ENCODE results near the gene MRPS14.

The MRPS14 gene

GRCh38 chr1:174976436-174977108, 46.7 kb downstream of the MRPS14 start:
- H3K27ac ChIP-seq (ENCODE audit: low read length) = no peak overlapping the region
- H3K27me3 ChIP-seq (ENCODE audit: control insufficient read depth, insufficient read depth, low read length) = no peaks in the 10 kb centered on the region
- peaks cover 79% of the 10 kb centered on the region for H3K36me3 ChIP-seq (ENCODE audit: control insufficient read depth, low read depth, low read length)
- no peaks in the 10 kb centered on the region for H3K9me3 ChIP-seq (ENCODE audit: control insufficient read depth, low read depth, low read length)
- H3K4me3 ChIP-seq (ENCODE audit: low read length) = no peak overlapping the region
- H3K9ac ChIP-seq (ENCODE audit: low read length) = no peak overlapping the region
- no peaks in the 10 kb centered on the region for H3K4me1 ChIP-seq (ENCODE audit: control insufficient read depth, low read depth, low read length)

GRCh38 chr1:174975764-174976163, 47.5 kb downstream of the MRPS14 start:
- no peaks in the 10 kb centered on the region for H3K4me1 ChIP-seq (ENCODE audit: control insufficient read depth, low read depth, low read length)
- peaks cover 77% of the 10 kb centered on the region for H3K36me3 ChIP-seq (ENCODE audit: control insufficient read depth, low read depth, low read length)
- no peak overlapping the region for H3K9ac ChIP-seq (ENCODE audit: low read length)
- H3K4me3 ChIP-seq (ENCODE audit: low read length) = no peak overlapping the region
- H3K27me3 ChIP-seq (ENCODE audit: control insufficient read depth, insufficient read depth, low read length) = no peaks in the 10 kb centered on the region
- H3K9me3 ChIP-seq (ENCODE audit: control insufficient read depth, low read depth, low read length) = no peaks in the 10 kb centered on the region
- no peak overlapping the region for H3K27ac ChIP-seq (ENCODE audit: low read length)

DNA sequence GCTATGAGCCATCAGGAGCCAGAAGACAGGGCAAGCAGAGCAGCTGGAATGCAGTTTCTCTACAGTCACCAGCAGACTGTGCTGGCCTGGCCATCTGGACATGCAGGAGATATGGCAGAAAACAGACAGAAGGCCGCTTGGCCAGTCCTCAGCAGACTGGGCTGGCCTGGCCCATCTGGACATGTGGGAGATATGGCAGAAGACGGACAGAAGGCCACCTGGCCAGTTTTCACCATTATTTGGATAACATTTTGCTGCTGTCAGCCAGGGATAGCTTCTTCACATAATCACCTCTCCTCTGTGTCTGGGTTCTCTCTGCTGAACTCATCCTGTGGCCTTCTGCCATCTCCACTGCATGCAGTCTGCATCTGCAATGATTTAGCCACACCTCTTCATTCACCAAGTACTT, 48.5 kb downstream of the MRPS14 start:
- Histone ChIP-seq H3K4me1 (ENCODE audit: control insufficient read depth, low read depth, low read length) (no peaks in the 10 kb centered on the region), H3K27me3 (ENCODE audit: control insufficient read depth, insufficient read depth, low read length) (no peaks in the 10 kb centered on the region), H3K9ac (ENCODE audit: low read length) (no peak overlapping the region), H3K36me3 (ENCODE audit: control insufficient read depth, low read depth, low read length) (peaks cover 75% of the 10 kb centered on the region), H3K9me3 (ENCODE audit: control insufficient read depth, low read depth, low read length) (no peaks in the 10 kb centered on the region), H3K4me3 (ENCODE audit: low read length) (no peak overlapping the region), H3K27ac (ENCODE audit: low read length) (no peak overlapping the region)

DNA sequence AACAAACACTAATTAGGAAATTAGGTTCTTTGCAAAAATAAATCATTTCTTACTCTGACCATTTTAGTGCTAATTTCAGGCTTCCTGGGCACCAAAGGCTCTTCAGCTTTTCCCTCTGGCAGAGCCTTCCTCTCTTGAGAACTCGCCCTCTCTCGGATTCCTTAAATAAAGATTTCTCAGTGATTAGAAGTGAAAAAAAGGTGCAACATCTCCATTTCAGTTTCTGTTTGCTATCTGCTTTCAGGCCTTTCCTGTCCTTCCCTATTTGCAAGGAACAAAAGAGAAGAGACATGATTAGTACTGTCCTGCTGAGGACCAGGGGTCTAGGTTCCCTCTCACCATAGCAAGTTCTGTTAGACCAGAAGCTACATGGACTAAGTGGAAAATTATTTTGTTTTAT, 51.3 kb downstream of the MRPS14 start:
- H3K27ac ChIP-seq (ENCODE audit: low read length) = no peak overlapping the region
- H3K9ac ChIP-seq (ENCODE audit: low read length) = no peak overlapping the region
- H3K4me1 ChIP-seq (ENCODE audit: control insufficient read depth, low read depth, low read length) = no peaks in the 10 kb centered on the region
- H3K4me3 ChIP-seq (ENCODE audit: low read length) = no peak overlapping the region
- no peaks in the 10 kb centered on the region for H3K9me3 ChIP-seq (ENCODE audit: control insufficient read depth, low read depth, low read length)
- peaks cover 65% of the 10 kb centered on the region for H3K36me3 ChIP-seq (ENCODE audit: control insufficient read depth, low read depth, low read length)
- no peaks in the 10 kb centered on the region for H3K27me3 ChIP-seq (ENCODE audit: control insufficient read depth, insufficient read depth, low read length)

DNA sequence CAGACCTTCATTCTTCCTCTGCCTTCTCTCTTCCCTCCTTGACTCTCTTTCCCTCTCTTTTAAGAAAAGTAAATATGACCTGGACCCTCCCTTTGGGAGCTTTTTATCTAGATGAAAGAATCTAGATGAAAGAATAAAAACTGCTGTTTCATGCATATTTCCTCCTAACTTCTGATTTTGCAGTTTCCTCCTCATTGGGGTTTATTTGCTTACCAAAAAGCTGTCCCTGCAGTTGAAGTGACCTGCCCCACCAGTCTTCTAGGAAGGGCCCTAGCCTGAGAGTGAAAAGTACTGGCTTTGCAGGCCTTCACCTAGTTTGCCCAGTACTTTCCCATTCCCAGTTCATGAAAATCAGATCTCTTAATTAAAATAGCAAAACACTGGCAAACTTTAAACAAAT, 51.8 kb downstream of the MRPS14 start:
- Histone ChIP-seq H3K9ac (ENCODE audit: low read length) (no peak overlapping the region), H3K9me3 (ENCODE audit: control insufficient read depth, low read depth, low read length) (no peaks in the 10 kb centered on the region), H3K36me3 (ENCODE audit: control insufficient read depth, low read depth, low read length) (peaks cover 61% of the 10 kb centered on the region), H3K4me1 (ENCODE audit: control insufficient read depth, low read depth, low read length) (no peaks in the 10 kb centered on the region), H3K27me3 (ENCODE audit: control insufficient read depth, insufficient read depth, low read length) (no peaks in the 10 kb centered on the region), H3K27ac (ENCODE audit: low read length) (no peak overlapping the region), H3K4me3 (ENCODE audit: low read length) (no peak overlapping the region)

DNA sequence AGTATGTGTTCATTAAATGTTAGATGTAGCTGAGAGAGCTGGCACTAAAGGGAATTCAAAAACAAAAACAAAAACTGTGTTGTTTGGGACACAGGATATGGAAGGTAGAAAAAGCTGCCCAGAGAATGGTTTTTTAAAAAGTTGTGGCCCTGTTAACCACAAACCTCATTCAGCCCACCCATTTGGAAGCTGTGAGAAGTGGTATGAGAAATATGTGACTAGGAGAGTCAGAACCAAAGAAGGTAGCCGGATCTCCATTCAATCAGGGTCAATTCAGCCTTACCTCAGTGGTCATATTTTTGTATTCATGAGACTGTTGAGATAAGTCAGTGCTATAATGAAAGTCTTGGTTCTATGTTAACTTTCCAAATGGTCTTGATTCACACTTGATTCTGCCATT, 53.2 kb downstream of the MRPS14 start:
- Histone ChIP-seq H3K9ac (ENCODE audit: low read length) (no peak overlapping the region), H3K27me3 (ENCODE audit: control insufficient read depth, insufficient read depth, low read length) (no peaks in the 10 kb centered on the region), H3K4me1 (ENCODE audit: control insufficient read depth, low read depth, low read length) (no peaks in the 10 kb centered on the region), H3K9me3 (ENCODE audit: control insufficient read depth, low read depth, low read length) (no peaks in the 10 kb centered on the region), H3K27ac (ENCODE audit: low read length) (no peak overlapping the region), H3K36me3 (ENCODE audit: control insufficient read depth, low read depth, low read length) (peaks cover 46% of the 10 kb centered on the region), H3K4me3 (ENCODE audit: low read length) (no peak overlapping the region)

GRCh38 chr1:174968750-174969244, 54.4 kb downstream of the MRPS14 start:
- H3K36me3 ChIP-seq (ENCODE audit: control insufficient read depth, low read depth, low read length) = peaks cover 44% of the 10 kb centered on the region
- no peak overlapping the region for H3K27ac ChIP-seq (ENCODE audit: low read length)
- H3K27me3 ChIP-seq (ENCODE audit: control insufficient read depth, insufficient read depth, low read length) = no peaks in the 10 kb centered on the region
- no peaks in the 10 kb centered on the region for H3K4me1 ChIP-seq (ENCODE audit: control insufficient read depth, low read depth, low read length)
- no peak overlapping the region for H3K9ac ChIP-seq (ENCODE audit: low read length)
- H3K4me3 ChIP-seq (ENCODE audit: low read length) = no peak overlapping the region
- H3K9me3 ChIP-seq (ENCODE audit: control insufficient read depth, low read depth, low read length) = no peaks in the 10 kb centered on the region

- H3K9me3 ChIP-seq (ENCODE audit: control insufficient read depth, low read depth, low read length) = no peaks in the 10 kb centered on the region
- H3K4me1 ChIP-seq (ENCODE audit: control insufficient read depth, low read depth, low read length) = no peaks in the 10 kb centered on the region
- no peak overlapping the region for H3K27ac ChIP-seq (ENCODE audit: low read length)
- H3K36me3 ChIP-seq (ENCODE audit: control insufficient read depth, low read depth, low read length) = peaks cover 51% of the 10 kb centered on the region
- no peak overlapping the region for H3K4me3 ChIP-seq (ENCODE audit: low read length)
- H3K9ac ChIP-seq (ENCODE audit: low read length) = no peak overlapping the region
- H3K27me3 ChIP-seq (ENCODE audit: control insufficient read depth, insufficient read depth, low read length) = no peaks in the 10 kb centered on the region
Observed at GRCh38 chr1:174967845-174968705, 55.1 kb downstream of the MRPS14 start.

GRCh38 chr1:174966008-174966572, 57.1 kb downstream of the MRPS14 start:
- Histone ChIP-seq H3K36me3 (ENCODE audit: control insufficient read depth, low read depth, low read length) (peaks cover 42% of the 10 kb centered on the region), H3K4me3 (ENCODE audit: low read length) (no peak overlapping the region), H3K27me3 (ENCODE audit: control insufficient read depth, insufficient read depth, low read length) (no peaks in the 10 kb centered on the region), H3K9me3 (ENCODE audit: control insufficient read depth, low read depth, low read length) (no peaks in the 10 kb centered on the region), H3K27ac (ENCODE audit: low read length) (no peak overlapping the region), H3K9ac (ENCODE audit: low read length) (no peak overlapping the region), H3K4me1 (ENCODE audit: control insufficient read depth, low read depth, low read length) (no peaks in the 10 kb centered on the region)

DNA sequence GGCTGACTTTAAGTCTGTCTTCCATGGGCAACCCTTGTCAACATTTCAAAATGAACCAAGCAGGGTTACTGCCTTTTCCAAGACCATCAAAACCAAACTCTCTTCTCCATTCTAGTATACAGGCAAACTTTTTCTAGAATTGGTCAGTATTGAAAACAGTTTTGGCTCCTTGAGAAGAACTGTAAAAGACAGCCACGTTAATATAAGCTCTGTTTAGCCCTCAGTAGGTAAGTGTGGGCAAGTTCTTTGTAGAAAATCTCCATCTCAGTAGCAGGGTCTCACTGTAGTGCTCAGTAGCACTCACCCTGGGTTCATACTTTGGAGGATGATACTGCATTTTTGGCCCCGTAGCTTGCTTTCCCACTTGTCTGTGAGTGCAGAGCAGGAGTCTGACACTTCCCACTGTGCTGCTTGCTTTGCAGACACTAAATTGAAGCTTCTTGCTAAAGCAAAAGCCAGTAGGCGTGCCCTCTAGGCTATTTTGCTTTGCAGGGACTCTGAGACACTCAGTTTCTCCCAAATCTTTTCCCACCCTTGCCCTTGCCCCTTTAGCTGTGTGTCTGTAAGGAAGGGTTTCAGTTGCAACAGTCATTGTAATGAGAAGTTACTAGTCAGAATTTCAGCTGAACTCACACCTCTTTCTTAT, 57.7 kb downstream of the MRPS14 start:
- Histone ChIP-seq H3K27me3 (ENCODE audit: control insufficient read depth, insufficient read depth, low read length) (no peaks in the 10 kb centered on the region), H3K9ac (ENCODE audit: low read length) (no peak overlapping the region), H3K9me3 (ENCODE audit: control insufficient read depth, low read depth, low read length) (no peaks in the 10 kb centered on the region), H3K4me1 (ENCODE audit: control insufficient read depth, low read depth, low read length) (no peaks in the 10 kb centered on the region), H3K27ac (ENCODE audit: low read length) (no peak overlapping the region), H3K4me3 (ENCODE audit: low read length) (no peak overlapping the region), H3K36me3 (ENCODE audit: control insufficient read depth, low read depth, low read length) (peaks cover 47% of the 10 kb centered on the region)

DNA sequence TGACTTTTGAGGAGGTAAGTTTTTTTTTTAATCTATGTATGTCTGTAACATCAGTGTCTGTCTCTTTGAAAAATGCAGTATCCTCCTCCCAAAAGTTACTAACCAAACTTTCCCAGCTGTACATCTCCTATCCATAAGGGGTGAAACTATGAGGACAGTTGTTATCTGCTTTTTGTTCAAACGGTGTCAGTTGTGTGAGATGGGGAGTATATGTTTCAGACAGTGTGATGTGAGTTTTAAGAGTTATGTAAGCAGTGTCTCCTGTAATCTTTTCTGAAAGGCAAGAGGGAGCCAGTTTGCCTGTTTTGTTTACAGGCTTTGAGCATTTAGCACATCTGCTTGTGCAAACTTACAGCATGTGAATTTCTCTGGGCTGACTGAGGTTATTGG, 58.3 kb downstream of the MRPS14 start:
- no peaks in the 10 kb centered on the region for H3K27me3 ChIP-seq (ENCODE audit: control insufficient read depth, insufficient read depth, low read length)
- no peaks in the 10 kb centered on the region for H3K9me3 ChIP-seq (ENCODE audit: control insufficient read depth, low read depth, low read length)
- H3K36me3 ChIP-seq (ENCODE audit: control insufficient read depth, low read depth, low read length) = peaks cover 46% of the 10 kb centered on the region
- no peaks in the 10 kb centered on the region for H3K4me1 ChIP-seq (ENCODE audit: control insufficient read depth, low read depth, low read length)
- no peak overlapping the region for H3K9ac ChIP-seq (ENCODE audit: low read length)
- no peak overlapping the region for H3K4me3 ChIP-seq (ENCODE audit: low read length)
- H3K27ac ChIP-seq (ENCODE audit: low read length) = no peak overlapping the region
